ENCODE measurements around the gene ADGRF1.
"Not testable (repeated sequence)": the region's sequence is repeated elsewhere in the genome, so short reads cannot be mapped to it uniquely, and the experiment has no call there.

The ADGRF1 gene

DNA sequence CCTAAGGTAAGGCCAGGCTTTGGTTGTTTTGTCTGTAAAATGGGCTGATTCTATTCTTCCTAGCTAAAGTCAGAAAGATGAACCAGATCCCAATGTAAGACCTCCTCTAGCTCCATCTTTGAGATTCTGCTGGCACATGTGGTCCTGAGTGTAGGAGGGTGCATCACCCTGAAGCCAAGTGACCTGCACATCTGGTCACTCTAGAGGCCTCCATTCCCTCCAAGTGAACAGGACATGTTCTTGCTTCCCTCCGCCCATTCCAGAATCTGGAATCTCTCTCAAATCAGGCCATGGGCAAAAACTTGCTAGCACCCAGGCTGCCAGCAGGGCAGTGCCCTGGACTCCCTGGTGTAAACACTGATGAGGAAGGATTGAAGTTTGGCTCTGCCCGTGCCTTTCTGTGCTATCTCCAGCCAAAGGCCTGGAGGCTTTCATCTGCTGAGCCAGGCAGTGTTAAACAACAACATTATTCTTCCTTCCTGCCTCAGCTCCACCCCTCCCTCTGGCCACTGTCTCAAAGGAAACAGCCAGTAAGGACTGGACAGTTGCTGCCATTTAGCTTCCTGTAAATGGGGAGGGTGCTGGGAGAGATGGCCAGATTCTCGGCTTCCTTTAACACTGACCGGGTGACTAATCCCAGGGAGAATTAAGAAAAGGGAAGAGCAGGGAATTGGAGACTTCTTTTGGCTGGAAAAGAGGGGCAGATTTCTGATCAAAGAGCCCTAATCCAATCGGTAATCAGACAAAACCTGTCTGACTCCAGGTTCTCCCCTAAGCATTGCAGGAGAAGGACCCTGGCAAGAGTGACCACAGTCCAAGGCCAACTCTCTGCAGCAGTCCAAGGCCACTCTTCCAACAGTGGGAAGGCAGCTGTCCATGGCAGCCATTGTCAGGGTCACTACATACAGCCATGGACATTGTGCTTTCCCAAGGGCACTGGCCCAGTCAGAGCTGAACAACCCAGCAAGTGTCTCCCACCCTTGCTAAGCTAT, 19.5 kb upstream of the ADGRF1 start:
- DNase-seq = no peak

DNA sequence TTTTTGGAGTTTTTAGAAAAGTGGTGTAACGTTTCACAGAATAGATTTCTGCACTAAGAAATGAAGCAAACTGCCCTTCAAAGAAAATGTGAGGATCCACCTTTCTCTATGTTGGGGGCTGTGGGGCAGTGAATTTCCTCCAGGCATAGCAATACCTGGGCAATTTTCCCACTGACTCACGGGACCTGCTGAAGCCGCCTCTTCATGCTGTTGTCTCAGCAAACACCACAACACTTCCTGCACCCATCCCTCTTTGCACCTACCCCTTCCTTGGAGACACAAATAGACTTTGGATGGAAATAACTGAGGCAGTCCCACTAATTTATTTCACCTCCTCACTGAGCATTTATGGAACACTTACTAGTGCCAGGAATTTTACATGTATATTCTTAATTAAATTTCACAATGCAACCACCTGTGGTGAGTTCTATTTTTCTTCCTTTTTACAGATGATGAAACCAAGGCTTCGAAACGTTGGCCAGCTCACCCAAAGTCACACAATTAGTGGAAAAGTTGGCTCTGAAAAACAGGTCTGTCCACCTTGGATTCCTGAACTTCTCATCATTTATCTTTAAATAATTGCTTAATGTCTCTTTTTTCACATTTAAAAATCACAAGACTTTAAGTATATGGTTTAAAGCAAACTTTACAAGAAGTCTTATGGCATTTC, 17.2 kb upstream of the ADGRF1 start:
- DNase-seq = no peak

DNA sequence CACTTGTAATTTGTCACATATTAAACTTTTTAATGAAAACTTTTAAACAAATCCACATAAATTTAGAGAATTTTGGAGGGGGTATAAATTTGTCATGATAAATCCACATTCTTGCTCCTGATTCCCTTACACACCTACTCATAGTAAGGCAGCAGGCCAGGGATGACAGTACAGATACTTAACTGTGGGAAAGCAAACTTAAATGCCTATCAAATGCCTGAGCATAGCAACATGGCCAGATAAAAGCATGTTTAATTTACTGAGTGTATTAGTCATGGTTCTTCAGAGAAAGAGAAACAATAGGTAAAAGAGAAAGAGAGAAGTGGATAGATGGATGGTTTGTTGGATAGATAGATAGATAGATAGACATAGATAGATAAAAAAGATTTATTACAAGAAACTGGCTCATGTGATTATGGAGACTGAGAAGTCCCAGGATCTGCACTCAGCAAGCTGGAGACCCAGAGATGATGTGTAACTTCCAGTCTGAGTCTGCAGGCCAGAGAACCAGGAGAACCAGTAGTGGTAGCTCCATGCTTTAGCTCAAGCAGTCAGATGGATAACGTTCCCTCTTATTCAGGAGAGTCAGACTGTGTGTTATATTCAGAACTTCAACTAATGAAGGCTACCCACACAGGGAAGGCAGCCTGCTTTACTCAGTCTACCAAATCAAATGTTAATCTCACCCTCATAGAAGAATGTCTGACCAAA, 15.9 kb upstream of the ADGRF1 start:
- no peak for DNase-seq

DNA sequence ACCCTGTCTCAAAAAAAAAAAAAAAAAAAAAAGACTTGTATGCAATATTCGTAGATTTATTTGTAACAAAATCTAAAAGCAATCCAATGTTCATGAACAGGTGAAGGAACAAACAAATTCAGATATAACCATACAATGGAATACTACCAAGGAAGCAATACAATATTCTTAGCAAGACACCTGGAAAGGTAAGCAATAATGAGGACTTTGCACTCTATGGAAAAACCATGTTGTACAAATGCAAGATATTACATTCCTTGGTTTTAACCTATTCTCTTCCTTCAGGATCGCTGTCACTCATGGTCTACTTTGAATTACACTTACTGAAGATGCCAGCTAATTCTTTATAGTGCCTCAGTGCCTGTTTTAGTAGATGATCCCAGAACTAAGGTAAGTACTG, 14.7 kb upstream of the ADGRF1 start:
- no peak for DNase-seq

DNA sequence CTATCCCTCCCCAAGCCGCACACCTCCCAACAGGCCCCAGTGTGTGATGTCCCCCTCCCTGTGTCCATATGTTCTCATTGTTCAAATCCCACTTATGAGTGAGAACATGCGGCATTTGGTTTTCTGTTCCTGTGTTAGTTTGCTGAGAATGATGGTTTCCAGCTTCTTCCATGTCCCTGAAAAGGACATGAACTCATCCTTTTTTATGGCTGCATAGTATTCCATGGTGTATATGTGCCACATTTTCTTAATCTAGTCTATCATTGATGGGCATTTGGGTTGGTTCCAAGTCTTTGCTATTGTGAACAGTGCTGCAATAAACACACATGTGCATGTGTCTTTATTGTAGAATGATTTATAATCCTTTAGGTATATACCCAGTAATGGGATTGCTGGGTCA, 12.2 kb upstream of the ADGRF1 start:
- DNase-seq = not testable (repeated sequence)

DNA sequence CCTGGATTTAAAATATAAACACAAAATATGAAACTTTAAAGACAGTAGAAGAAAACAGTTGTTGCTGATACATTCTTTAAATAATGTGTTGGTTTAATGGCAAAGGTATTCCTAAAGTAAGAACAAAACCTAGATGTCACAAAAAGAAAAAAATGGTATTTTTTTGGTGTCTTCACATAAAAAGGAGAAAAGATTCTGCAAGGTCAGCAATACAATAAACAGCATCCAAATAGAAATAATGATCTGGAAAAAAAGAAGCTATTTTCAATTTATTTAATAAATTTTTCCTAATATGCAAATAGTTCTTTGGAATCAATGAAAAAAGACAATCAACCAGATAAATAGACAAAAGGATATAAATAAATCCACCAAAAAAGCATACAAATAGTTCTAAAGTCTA, 6.5 kb upstream of the ADGRF1 start:
- no peak for DNase-seq

DNA sequence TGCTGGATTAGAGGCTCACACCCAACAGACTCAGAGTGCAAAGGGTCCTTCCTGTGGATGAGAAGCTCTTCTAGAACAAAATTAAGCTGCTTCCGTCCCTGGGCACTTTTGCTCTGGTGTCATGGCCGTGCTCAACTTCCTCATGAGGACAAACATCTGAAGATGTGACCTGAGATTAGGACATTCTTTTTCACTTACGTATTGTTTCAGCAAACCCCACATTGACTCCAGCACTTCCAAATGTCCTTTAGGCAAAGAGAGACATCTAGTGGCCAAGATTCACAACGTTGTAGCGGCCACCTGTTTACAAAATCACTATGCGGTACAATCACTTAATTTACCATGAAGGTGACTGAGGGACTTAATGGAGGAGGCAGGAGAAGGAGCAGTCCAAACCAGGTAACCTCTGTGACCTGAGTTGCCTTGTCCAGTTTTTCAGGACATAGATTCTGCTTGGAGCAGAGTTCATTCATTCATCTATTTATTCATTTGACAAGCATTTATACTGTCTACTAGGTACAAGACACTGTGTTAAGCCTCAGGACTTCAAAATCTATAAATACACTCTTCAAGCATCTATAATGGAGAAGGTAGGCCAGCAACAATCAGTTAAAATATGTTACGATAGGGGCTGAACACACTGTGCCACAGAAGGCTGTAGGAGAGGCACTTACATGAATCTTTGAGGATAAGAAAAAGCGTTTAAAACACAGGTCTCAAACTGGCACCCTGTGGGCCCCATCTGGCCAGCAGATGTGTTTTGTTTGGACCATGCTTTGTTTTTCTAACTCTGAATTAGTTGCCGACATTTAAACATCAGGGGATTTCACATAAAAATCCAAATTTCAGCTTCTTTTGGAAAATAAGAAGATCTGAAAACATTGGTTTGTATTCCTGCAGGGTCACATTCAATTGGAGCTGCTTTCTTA, 5.6 kb upstream of the ADGRF1 start:
- peak; percentile 3 to 38 for DNase-seq

DNA sequence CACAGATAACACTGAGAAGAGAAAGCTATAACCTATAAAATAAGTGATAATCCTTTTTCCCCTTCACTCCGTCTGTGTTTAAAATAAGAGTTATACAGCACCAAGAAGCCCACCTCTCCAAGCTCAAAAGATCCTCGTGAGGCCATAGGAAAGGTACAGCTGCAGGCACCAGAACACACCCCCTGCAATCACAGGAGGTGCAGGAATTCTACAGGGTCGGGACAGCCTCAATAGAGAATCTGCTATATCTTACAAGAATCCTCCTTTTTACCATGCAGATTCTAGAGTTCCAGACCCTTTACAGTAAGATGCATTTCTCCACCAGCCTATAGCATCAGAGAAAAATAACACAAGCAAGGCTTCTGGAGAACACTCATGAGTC, 5.0 kb upstream of the ADGRF1 start:
- no peak for DNase-seq

DNA sequence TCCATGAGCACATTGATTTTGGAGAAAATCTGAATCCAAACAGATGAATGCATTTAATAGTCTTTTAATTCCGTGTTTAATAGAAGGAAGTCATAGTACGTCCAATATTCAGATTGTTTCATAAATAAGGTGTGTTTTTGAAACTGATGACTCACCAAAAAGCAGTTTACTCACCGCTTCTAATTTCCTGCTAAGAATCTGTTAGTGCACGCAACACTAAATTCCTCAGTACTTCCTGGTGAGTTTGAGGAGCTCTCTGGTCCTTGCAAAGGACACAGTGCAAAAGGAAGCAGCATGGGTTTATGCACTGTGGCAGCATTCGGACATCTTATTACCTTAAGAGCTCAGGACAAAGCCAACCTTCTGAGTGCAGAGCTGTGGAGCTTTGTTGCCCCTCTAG, 2.3 kb upstream of the ADGRF1 start:
- DNase-seq = no peak

DNA sequence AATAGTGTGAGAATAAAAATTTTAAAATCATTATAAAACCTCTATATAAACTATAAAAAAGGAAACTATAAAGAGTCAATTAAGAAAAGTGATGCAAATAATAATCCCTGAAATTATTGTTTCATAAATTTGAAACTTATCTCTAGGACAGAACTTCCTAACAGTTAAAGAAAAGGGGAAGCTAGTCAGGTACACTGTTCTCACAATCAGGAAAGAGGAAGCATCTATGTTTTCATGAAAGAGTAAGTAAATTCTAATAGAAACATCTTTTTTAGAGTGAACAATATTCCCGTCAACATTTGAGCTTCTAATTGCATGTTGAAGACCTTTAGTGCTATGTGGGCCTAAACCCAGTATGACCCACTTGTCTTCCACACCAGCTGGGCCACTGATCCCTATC, 1.2 kb upstream of the ADGRF1 start:
- no peak for DNase-seq

DNA sequence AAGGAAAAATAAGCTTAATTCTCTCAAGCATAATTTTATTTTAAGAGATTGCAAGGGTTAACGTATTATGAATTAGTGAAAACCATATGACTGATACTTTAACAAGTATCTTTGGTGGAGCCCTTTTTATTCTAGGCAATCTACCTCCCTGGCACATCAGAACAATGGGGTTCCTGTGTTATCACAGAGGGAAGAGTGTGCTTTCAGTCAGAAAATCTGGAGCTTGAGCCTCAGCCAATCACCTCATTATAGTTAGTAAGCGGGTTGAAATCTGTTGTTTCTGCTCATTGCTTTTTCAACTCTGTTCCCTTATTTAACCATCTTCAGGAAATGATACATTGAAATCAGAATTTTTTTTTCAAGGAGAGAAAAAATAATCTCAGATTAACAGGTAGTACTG, 391 bp downstream of the ADGRF1 start:
- DNase-seq = no peak

DNA sequence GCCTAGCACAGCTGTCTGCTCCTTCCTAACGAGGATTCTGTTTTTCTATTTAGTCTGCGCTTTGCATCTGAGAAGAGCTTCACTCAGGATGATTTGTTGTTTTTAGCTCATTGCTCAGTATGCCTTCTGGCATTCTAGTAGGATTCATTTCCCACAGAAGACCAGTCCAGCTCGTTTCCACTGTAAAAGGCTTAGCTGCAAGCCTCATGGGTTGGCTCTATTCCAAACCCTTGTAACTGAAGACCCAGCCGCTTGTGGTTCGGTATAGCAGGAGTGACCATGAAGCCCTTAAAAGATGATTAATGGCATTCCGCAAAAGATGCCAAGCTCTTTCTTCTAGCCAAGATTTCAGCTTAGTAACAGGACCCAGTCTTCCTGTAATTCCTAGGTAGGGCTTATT, 7.2 kb downstream of the ADGRF1 start:
- DNase-seq = no peak

DNA sequence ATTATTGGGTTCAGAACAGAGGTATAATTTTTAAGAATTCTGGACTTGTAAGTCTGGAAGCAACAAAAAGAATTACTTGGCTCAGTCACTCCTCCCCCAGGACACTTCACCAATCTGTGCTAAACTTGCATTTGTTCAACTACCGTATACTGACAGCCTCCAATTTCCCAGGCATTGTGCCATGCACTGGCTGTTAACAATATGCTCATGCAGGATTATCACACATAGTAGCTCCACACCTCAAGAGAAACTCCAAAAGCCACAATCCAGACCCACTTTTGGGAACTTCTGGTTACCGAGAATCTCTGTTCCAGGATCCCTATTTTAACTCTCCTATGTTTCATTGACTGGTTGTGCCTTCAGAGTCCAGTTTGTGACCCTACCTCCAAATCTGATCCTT, 7.7 kb downstream of the ADGRF1 start:
- DNase-seq = no peak

DNA sequence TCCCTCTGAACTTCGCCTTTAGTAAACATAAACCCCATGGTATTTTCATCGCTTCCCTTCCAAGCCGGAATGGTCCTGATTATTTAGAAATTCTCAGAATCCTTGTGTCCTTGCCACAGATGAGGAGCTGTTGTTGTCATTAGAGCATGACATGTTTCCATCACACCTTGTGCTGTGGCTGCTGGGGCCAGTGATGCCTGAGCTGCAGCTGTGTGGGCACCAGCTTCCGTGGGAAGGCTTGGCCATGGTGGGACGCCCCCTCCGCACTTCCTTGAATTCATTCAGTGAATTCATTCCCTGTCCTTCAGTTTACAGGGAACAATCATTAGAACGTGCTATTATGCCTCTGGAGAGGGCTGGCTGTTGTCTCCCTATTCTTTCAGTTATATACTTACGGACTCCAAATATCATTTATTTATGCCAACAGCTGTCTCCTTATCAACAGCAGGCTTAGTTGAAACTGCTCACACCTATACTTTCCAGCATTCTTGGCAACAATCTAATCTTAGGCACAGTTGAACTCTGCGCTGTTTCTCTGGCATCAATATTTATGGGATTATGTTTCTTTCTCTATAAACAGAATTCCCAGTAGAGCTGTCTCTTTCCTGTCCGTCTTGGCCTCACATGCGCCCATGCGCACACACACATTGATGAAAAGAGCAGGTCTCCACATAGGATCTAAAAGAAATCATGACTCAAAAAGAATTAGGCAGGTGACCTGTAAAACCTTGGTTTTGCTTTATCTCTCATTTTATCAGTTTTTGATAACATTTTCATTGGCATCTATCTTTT, 9.0 kb downstream of the ADGRF1 start:
- no peak for DNase-seq

DNA sequence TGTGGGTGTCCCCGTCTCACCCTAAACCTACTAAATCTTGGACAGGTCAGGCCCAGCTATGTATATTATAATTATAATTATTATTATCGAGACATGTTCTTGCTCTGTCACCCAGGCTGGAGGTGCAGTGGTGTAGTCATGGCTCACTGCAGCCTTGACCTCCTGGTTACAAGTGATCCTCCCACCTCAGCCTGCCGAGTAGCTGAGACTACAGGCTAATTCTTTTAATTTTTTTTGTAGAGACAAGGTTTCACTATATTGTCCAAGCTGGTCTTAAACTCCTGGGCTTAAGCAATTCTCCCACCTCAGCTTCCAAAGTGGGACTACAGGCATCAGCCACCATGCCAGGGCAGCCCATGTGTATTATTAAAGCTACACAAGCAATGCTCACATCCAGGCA, 10.5 kb downstream of the ADGRF1 start:
- no peak for DNase-seq

DNA sequence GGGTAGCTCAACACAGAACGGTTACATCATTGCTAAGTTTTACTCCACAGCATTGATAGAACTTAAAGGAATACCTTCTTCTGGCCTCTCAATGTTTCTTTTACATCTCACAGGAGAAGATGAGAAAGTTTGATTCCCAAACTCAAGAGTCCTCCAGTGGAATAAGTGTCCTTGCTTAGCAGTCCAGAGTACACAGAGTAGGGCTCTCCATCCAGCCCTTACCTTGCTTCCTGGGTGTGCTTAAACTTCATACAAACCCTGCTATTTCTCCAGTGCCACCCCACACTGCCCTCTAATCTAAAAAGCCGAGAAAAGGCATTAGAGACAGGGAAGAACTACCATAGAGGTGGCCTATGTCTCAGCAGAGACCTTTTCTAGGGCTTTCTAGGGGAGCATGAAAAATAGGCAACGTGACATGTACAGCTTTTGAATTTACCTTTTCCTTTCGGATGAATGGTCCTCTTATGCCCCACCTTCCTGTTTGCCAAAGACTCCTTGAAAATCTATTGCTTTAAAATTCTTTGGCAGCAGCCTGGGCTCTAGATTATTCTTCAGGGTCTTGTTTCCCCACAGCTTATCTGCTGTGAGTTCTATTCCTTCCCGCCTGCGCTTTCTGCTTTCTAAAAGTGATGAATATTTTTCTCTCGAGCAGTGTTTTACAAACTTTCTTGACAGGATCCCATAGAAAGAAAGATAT, 12.1 kb downstream of the ADGRF1 start:
- DNase-seq = no peak

DNA sequence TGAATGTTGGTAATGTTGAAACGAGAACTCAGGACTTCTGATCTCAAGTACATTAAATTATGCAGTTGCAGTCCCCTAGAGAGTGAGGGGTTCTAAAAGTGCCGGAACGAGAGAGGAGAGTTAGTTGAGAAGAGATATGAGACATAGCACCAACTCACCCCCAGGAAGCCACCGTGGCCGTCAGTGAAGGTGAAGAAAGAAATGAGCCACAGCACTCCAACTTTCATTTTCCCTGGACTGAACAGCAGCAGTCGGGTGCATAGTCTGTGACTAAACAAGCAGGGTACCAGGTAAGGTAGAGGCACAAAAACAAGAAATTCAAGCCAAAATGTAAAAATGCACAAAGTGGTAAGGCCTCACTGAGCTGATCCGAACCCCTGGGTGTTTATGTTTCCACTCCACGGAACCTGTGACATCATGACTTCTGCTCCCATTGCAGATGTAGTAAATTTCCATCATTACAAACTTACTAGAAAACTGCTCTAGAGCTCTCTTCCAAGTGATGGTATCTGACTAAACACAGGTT, 13.2 kb downstream of the ADGRF1 start:
- no peak for DNase-seq

DNA sequence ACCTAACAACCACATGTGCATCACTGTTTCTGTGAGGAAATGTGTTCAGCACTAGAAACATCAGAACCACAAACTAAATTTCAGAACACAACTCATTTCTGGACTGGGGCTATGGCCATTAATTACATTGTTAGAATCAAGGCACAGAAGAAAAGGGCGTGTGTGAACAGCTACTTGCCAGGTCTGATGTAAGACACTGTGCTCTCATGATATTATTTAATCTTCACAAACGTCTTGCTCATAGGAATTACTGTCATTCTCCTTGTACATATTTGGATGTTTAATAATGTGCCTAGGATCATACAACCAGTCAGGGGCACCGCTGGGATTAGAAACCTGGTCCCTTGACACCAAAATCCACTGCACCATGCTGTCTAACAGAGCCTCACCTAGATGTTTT, 14.8 kb downstream of the ADGRF1 start:
- DNase-seq = no peak

DNA sequence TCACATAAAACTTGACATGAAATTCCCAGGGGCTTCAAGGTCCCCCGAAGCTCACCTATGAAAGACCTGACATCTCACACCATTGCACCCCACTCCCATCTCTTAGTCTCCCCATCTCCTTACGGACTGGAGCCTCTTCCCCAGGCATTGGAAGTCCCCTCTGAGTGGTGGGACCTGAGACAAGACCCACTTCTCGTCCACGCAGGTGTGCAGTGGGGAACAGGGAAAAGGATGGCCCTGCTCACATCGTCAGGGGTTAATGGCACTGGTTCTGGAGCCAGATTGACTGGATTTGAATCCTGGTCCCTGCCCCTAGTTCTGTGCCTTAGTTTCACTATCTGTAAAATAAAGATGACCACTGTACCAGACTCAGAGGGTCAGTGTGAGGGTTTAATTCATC, 15.5 kb downstream of the ADGRF1 start:
- DNase-seq = no peak

DNA sequence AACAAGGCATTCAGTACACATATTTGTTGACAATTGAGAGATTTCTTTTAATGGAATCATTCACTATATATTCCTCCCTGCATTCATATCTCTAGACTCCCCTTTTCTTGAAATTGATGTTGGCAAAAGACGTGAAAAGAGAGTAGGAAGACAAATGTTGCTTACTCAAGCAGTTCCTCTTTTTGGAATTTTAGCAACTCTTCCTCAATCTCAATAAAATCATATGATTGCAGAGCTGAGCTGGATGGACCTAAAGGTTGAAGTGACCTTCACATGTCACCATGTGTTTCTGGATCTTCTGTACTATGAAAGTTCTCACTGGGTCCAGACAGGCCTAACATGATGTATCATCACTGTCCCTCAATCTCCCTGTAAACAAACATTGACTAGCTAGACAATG, 18.6 kb downstream of the ADGRF1 start:
- no peak for DNase-seq

DNA sequence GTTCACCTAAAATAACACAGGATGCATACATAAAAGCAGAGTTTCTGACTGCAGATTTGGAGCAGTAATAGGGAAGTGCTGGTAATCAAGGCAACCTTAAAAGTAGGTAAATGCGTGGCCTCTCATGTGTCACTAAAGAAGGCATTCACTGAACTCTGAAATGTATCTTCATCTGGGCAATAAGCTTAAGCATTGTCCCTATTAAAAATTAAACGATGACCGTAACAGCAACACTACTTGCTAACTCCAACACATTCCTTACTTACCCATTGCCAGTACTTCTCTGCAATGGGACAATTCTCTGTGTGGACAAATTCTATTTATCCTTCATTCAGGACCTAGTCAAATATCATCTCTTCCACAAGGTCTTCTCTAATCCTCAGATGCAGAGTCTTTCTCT, 19.9 kb downstream of the ADGRF1 start:
- DNase-seq = no peak
